Transverse colon (tissue), 4 donors: ENCODE data around the gene TJP1. TPM values are rescaled to one million over a fixed set of nuclear protein-coding genes. Genes with fewer than 3 reads are reported as not detected.

Source experiments
- DNase-seq: peaks from one replicate; pipeline ENCODE4 v3.0.0-alpha.2; 2019
- H3K27ac ChIP-seq, 4 donors: fragments of 200-600 bp; sonication (generic); 2 replicates each; pipeline ENCODE4 v1.5.1; 2016 to 2018; ENCODE audit warnings: inconsistent platforms in 4 of 4
- H3K27me3 ChIP-seq: fragments of 200-600 bp; sonication (generic); 2 replicates; pipeline ENCODE4 v1.5.1; 2017; ENCODE audit warnings: inconsistent platforms
- H3K36me3 ChIP-seq, 4 donors: fragments of 200-600 bp; sonication (generic); 2 replicates each; pipeline ENCODE4 v1.5.1; 2017 to 2019; ENCODE audit warnings: inconsistent platforms in 4 of 4
- H3K4me1 ChIP-seq, 4 donors: fragments of 200-600 bp; sonication (generic); 2 replicates each; pipeline ENCODE4 v1.5.1; 2017 to 2020; ENCODE audit warnings: inconsistent platforms in 4 of 4
- H3K4me3 ChIP-seq, 4 donors: fragments of 200-600 bp; sonication (generic); 1 replicate in 1 of 4; 2 replicates in 3 of 4; pipeline versions ENCODE4 v1.5.1 to v1.6.1; 2017 to 2019; ENCODE audit warnings: inconsistent platforms in 4 of 4
- H3K9me3 ChIP-seq, 2 donors: fragments of 200-600 bp; sonication (generic); 2 replicates each; pipeline ENCODE4 v1.5.1; 2017 to 2019; ENCODE audit warnings: inconsistent platforms in 2 of 2
- CTCF ChIP-seq, 5 experiments: fragments of 200-600 bp in 3 of 5; fragments of 450-650 bp in 2 of 5; sonication (generic) in 3 of 5; IDR thresholded peaks; 1 replicate in 2 of 5; 2 replicates in 3 of 5; pipeline ENCODE4 v1.5.1; 2016 to 2017; ENCODE audit warnings: antibody characterized with exemption in 5 of 5, inconsistent platforms in 3 of 5, mild to moderate bottlenecking in 2 of 5, moderate library complexity in 1 of 5
- EP300 ChIP-seq: sonication (generic); formaldehyde crosslinking; IDR thresholded peaks from one replicate; pipeline ENCODE4 v1.6.1; 2017; ENCODE audit warnings: antibody characterized with exemption, low read depth
- POLR2A ChIP-seq: fragments of 450-650 bp; IDR thresholded peaks from one replicate; pipeline ENCODE4 v1.6.1; 2016; ENCODE audit warnings: antibody characterized with exemption, mild to moderate bottlenecking, moderate library complexity
- POLR2AphosphoS5 ChIP-seq, 3 donors: sonication (generic); formaldehyde crosslinking; IDR thresholded peaks; one replicate each; pipeline ENCODE4 v1.6.1; 2016; ENCODE audit warnings: antibody characterized with exemption in 3 of 3
- WGBS, 2 donors: methylation state at CpG; one replicate each; pipeline ENCODE4 v1.1.5; 2018; ENCODE audit warnings: low coverage in 1 of 2; 5-methylcytosine and 5-hydroxymethylcytosine counted together
- in situ Hi-C, 4 donors: fragments of 200-750 bp; cut with MboI; loops; one replicate each; pipeline versions ENCODE4 v1.15.0 to v1.15.1; 2017; ENCODE audit warnings: low sequenced_read_pairs in 3 of 4, low pct_ligation_motif_present in 1 of 4, low pct_unique_long_range_greater_than_20kb in 1 of 4
- intact Hi-C: fragments of 100-400 bp; cut with DNase I; formaldehyde crosslinking; loops from one replicate; pipeline ENCODE4 v1.15.1; 2023; ENCODE audit warnings: low total_unique reads
- total RNA-seq, 4 donors: library from RNA; depleted of rRNA; stranded (reverse); fragments of >200 nt; gene quantifications; one replicate each; pipeline ENCODE4 v1.1.0, GENCODE V29; 2016

TJP1 gene
- total RNA-seq, 4 donors from 2014 or later: 69.9 to 119 (median 93.0) TPM

GRCh38 chr15:29789871-29790270 is 32.4 kb downstream of the TJP1 start:
- no peak for DNase-seq
- Histone ChIP-seq H3K4me1 (peaks cover 0 to 37% (median 2%) of the 10 kb centered on the region in 4 donors), H3K27ac (no peak overlapping the region), H3K36me3 (no peaks in the 10 kb centered on the region), H3K27me3 (no peaks in the 10 kb centered on the region), H3K4me3 (no peak overlapping the region), H3K9me3 (no peaks in the 10 kb centered on the region)
- TF ChIP-seq CTCF (IDR thresholded peaks at IDR 0.05) (no peak), POLR2AphosphoS5 (IDR thresholded peaks at IDR 0.05) (no peak), POLR2A (no peak), EP300 (no peak)
- 11 to 56% methylated on average over 1 to 4 of the region's 4 CpGs for WGBS, 2 donors
- in situ Hi-C loops (no loop called here), intact Hi-C loops (no loop called here)

GRCh38 chr15:29788433-29789034 is 33.7 kb downstream of the TJP1 start:
- Histone ChIP-seq H3K4me3 (no peak overlapping the region), H3K27ac (no peak overlapping the region), H3K9me3 (no peaks in the 10 kb centered on the region), H3K36me3 (no peaks in the 10 kb centered on the region), H3K27me3 (no peaks in the 10 kb centered on the region), H3K4me1 (peaks cover 0 to 48% (median 2%) of the 10 kb centered on the region in 4 donors)
- in situ Hi-C loops: no loop called here
- WGBS, 2 donors: 85 to 87% methylated on average over 4 of the region's 4 CpGs
- TF ChIP-seq POLR2AphosphoS5 (IDR thresholded peaks at IDR 0.05) (no peak), POLR2A (no peak), EP300 (no peak), CTCF (IDR thresholded peaks at IDR 0.05) (no peak)
- intact Hi-C loops: no loop called here
- DNase-seq: no peak

- peaks cover 0 to 55% (median 2%) of the 10 kb centered on the region in 4 donors for H3K4me1 ChIP-seq
- H3K27me3 ChIP-seq: no peaks in the 10 kb centered on the region
- H3K9me3 ChIP-seq: no peaks in the 10 kb centered on the region
- intact Hi-C loops: no loop called here
- no peak for TF ChIP-seq POLR2AphosphoS5 (IDR thresholded peaks at IDR 0.05)
- TF ChIP-seq CTCF (IDR thresholded peaks at IDR 0.05): peak in 3 of 5 experiments; percentile 5 to 11 (median 8)
- in situ Hi-C loops: no loop called here
- no peak overlapping the region for H3K27ac ChIP-seq
- no peak for DNase-seq
- H3K4me3 ChIP-seq: no peak overlapping the region
- no peaks in the 10 kb centered on the region for H3K36me3 ChIP-seq
Measured at GRCh38 chr15:29787767-29788166, 34.5 kb downstream of the TJP1 start.

GRCh38 chr15:29785642-29786041 is 36.6 kb downstream of the TJP1 start:
- no peaks in the 10 kb centered on the region for H3K36me3 ChIP-seq
- H3K27ac ChIP-seq: peak overlapping the region in 1 of 4 donors; percentile 41
- in situ Hi-C loops (no loop called here), intact Hi-C loops (no loop called here)
- peaks cover 0 to 55% (median 2%) of the 10 kb centered on the region in 4 donors for H3K4me1 ChIP-seq
- no peak overlapping the region for H3K4me3 ChIP-seq
- H3K27me3 ChIP-seq: no peaks in the 10 kb centered on the region
- TF ChIP-seq POLR2A (no peak), POLR2AphosphoS5 (IDR thresholded peaks at IDR 0.05) (no peak), EP300 (no peak), CTCF (IDR thresholded peaks at IDR 0.05) (no peak)
- no peak for DNase-seq
- 85 to 100% methylated on average over 1 of the region's 1 CpG for WGBS, 2 donors
- no peaks in the 10 kb centered on the region for H3K9me3 ChIP-seq
